CD8-positive, alpha-beta memory T cell (primary cell): ENCODE data around the gene ZNF318. TPM values are rescaled to one million over a fixed set of nuclear protein-coding genes. Genes with fewer than 3 reads are reported as not detected.
"Not testable (repeated sequence)": the region's sequence is repeated elsewhere in the genome, so short reads cannot be mapped to it uniquely, and the experiment has no call there.

ENCODE experiments used
- CTCF ChIA-PET: fragments of 350-600 bp; sonication (Branson Sonifier 250); formaldehyde crosslinking; loops from one replicate; lab custom pipeline; 2021; ENCODE audit warnings: antibody characterized with exemption; lab: Charles Lee
- POLR2A ChIA-PET: fragments of 350-600 bp; sonication (Branson Sonifier 250); formaldehyde crosslinking; loops from one replicate; lab custom pipeline; 2021; ENCODE audit warnings: antibody characterized with exemption; lab: Charles Lee
- DNase-seq, 5 donors: peaks; one replicate each; pipeline versions ENCODE4 v3.0.0 to v3.0.0-alpha.2; 2020 to 2022; ENCODE audit warnings: mixed read lengths in 1 of 5
- H3K27ac ChIP-seq: one replicate; pipeline ENCODE4 v1.7.0; 2013; ENCODE audit warnings: low read depth, mild to moderate bottlenecking, low read length, moderate library complexity
- H3K27me3 ChIP-seq: 2 replicates; pipeline ENCODE4 v1.7.0; 2013; ENCODE audit warnings: low read length, mild to moderate bottlenecking; ENCODE audit not compliant: insufficient read depth, poor library complexity, severe bottlenecking
- H3K36me3 ChIP-seq: 2 replicates; pipeline ENCODE4 v1.7.0; 2013; ENCODE audit warnings: mild to moderate bottlenecking, low read length, moderate library complexity; ENCODE audit not compliant: insufficient read depth
- H3K4me1 ChIP-seq: 2 replicates; pipeline ENCODE4 v1.7.0; 2013; ENCODE audit warnings: mild to moderate bottlenecking, low read length, moderate library complexity; ENCODE audit not compliant: insufficient read depth
- H3K4me3 ChIP-seq: 2 replicates; pipeline ENCODE4 v1.7.0; 2013; ENCODE audit warnings: mild to moderate bottlenecking, low read length
- H3K9me3 ChIP-seq: 2 replicates; pipeline ENCODE4 v1.7.0; 2013; ENCODE audit warnings: mild to moderate bottlenecking, low read length
- H3K27ac Mint-ChIP-seq, 8 donors: one replicate each; pipeline ENCODE4 v1.8.0; 2020 to 2021; ENCODE audit warnings: mixed read lengths in 8 of 8, mild to moderate bottlenecking in 6 of 8, inconsistent platforms in 3 of 8, moderate library complexity in 3 of 8
- H3K27me3 Mint-ChIP-seq, 2 donors: one replicate each; pipeline ENCODE4 v1.8.0; 2020 to 2021; ENCODE audit warnings: mixed read lengths in 2 of 2, mild to moderate bottlenecking in 1 of 2, moderate library complexity in 1 of 2
- H3K36me3 Mint-ChIP-seq, 3 donors: one replicate each; pipeline ENCODE4 v1.8.0; 2020 to 2021; ENCODE audit warnings: mixed read lengths in 3 of 3, inconsistent platforms in 1 of 3, mild to moderate bottlenecking in 1 of 3
- H3K4me1 Mint-ChIP-seq, 3 donors: one replicate each; pipeline ENCODE4 v1.8.0; 2020 to 2021; ENCODE audit warnings: mixed read lengths in 3 of 3, inconsistent platforms in 1 of 3, mild to moderate bottlenecking in 1 of 3
- H3K4me3 Mint-ChIP-seq, 7 donors: one replicate each; pipeline ENCODE4 v1.8.0; 2020 to 2021; ENCODE audit warnings: mixed read lengths in 7 of 7, mild to moderate bottlenecking in 6 of 7, moderate library complexity in 4 of 7, inconsistent platforms in 2 of 7
- H3K9me3 Mint-ChIP-seq, 5 donors: one replicate each; pipeline ENCODE4 v1.8.0; 2020 to 2022; ENCODE audit warnings: mixed read lengths in 5 of 5, mild to moderate bottlenecking in 3 of 5, moderate library complexity in 2 of 5, inconsistent platforms in 1 of 5
- polyA plus RNA-seq: library from polyadenylated mRNA; unstranded; fragments of 300-500 nt; fragmentation: Illumina TruSeq; gene quantifications from one replicate; pipeline ENCODE4 v1.2.3, GENCODE V29; 2021
- total RNA-seq, 2 experiments: library from RNA; stranded (reverse); gene quantifications; one replicate each; pipeline ENCODE4 v1.2.3, GENCODE V29; 2021

Gene ZNF318
- total RNA-seq (10 to 100 TPM; 11.8 to 12.0 TPM), polyA plus RNA-seq (6.4 TPM)

GRCh38 chr6:43369174-43370002 is at the start of gene ZNF318:
Gene ZNF318, minus strand, starts transcription at chr6:43369647. Its CDS starts 282 bp downstream, at chr6:43369365.
- CTCF ChIA-PET = interaction anchor here (0.5 to 2.6 kb wide), 16 partner anchors 8 to 740 kb away, joined by 3 to 23 read pairs (median 4); partner anchors contain the start of genes CRIP3, DNPH1 and TBCC
- Mint-ChIP-seq H3K4me1 (peaks cover 38 to 52% (median 51%) of the 10 kb centered on the region in 3 donors), H3K9me3 (no peaks in the 10 kb centered on the region), H3K4me3 (peak within 1 kb of the TSS; percentile 86 to 96 (median 91)), H3K27me3 (peaks cover 0 to 6% of the 10 kb centered on the region in 2 donors), H3K27ac (peak within 1 kb of the TSS; percentile 95 to 97 (median 96)), H3K36me3 (peaks cover 0 to 17% (median 13%) of the 10 kb centered on the region in 3 donors)
- no peaks in the 10 kb centered on the region for H3K27me3 ChIP-seq
- H3K9me3 ChIP-seq = no peaks in the 10 kb centered on the region
- H3K36me3 ChIP-seq = no peaks in the 10 kb centered on the region
- peak; percentile 91 to 96 (median 93) for DNase-seq
- H3K4me1 ChIP-seq = peaks cover 35% of the 10 kb centered on the region
- peak within 1 kb of the TSS; percentile 83 for H3K27ac ChIP-seq
- POLR2A ChIA-PET = interaction anchor here (0.6 to 2.3 kb wide), 19 partner anchors 10 to 1066 kb away, joined by 3 to 63 read pairs (median 3); partner anchors contain the start of genes ABCC10, CNPY3, CRIP3 and GTPBP2
- H3K4me3 ChIP-seq = peak within 1 kb of the TSS; percentile 94

- Mint-ChIP-seq H3K9me3 (no peaks in the 10 kb centered on the region), H3K4me1 (no peaks in the 10 kb centered on the region), H3K27ac (no peak overlapping the region), H3K36me3 (no peaks in the 10 kb centered on the region), H3K27me3 (peaks cover 2 to 4% of the 10 kb centered on the region in 2 donors), H3K4me3 (no peak overlapping the region)
- Histone ChIP-seq H3K36me3 (no peaks in the 10 kb centered on the region), H3K4me3 (no peak overlapping the region), H3K27me3 (no peaks in the 10 kb centered on the region), H3K9me3 (no peaks in the 10 kb centered on the region), H3K27ac (no peak overlapping the region), H3K4me1 (no peaks in the 10 kb centered on the region)
- POLR2A ChIA-PET = interaction anchor here (0.6 kb wide), 2 partner anchors 42 to 93 kb away, joined by 4 to 5 read pairs; partner anchors contain the start of gene LRRC73
- no peak for DNase-seq
- CTCF ChIA-PET = interaction anchor here (1.4 kb wide), 1 partner anchor 187 kb away, joined by 4 read pairs; the partner anchor contains the start of gene DNPH1
These were observed 47.5 kb upstream of the ZNF318 start for GRCh38 chr6:43416935-43417334.

- not testable (repeated sequence) for H3K4me1 ChIP-seq, H3K27ac Mint-ChIP-seq, H3K36me3 ChIP-seq, DNase-seq, H3K4me1 Mint-ChIP-seq, H3K4me3 Mint-ChIP-seq, H3K27ac ChIP-seq, H3K27me3 Mint-ChIP-seq, H3K4me3 ChIP-seq, H3K36me3 Mint-ChIP-seq, H3K27me3 ChIP-seq, H3K9me3 Mint-ChIP-seq, H3K9me3 ChIP-seq
- POLR2A ChIA-PET = interaction anchor here (0.5 kb wide), 1 partner anchor 1034 kb away, joined by 4 read pairs; no protein-coding TSS in a partner anchor
- CTCF ChIA-PET = interaction anchor here (0.8 kb wide), 1 partner anchor 18 kb away, joined by 3 read pairs; no protein-coding TSS in a partner anchor
These were observed 45.8 kb upstream of the ZNF318 start for GRCh38 chr6:43415275-43415674.

GRCh38 chr6:43413002-43413401 is 43.6 kb upstream of the ZNF318 start:
- no peaks in the 10 kb centered on the region for H3K9me3 Mint-ChIP-seq
- H3K27ac ChIP-seq = no peak overlapping the region
- H3K4me3 Mint-ChIP-seq = no peak overlapping the region
- H3K27me3 ChIP-seq = no peaks in the 10 kb centered on the region
- DNase-seq = no peak
- ChIA-PET CTCF (no interaction called here), POLR2A (no interaction called here)
- peaks cover 0 to 4% (median 0%) of the 10 kb centered on the region in 3 donors for H3K36me3 Mint-ChIP-seq
- peaks cover 5 to 11% of the 10 kb centered on the region in 2 donors for H3K27me3 Mint-ChIP-seq
- no peaks in the 10 kb centered on the region for H3K9me3 ChIP-seq
- no peaks in the 10 kb centered on the region for H3K4me1 Mint-ChIP-seq
- H3K4me3 ChIP-seq = no peak overlapping the region
- H3K27ac Mint-ChIP-seq = no peak overlapping the region
- no peaks in the 10 kb centered on the region for H3K36me3 ChIP-seq
- H3K4me1 ChIP-seq = no peaks in the 10 kb centered on the region

- H3K4me3 ChIP-seq = no peak overlapping the region
- H3K4me1 Mint-ChIP-seq = no peaks in the 10 kb centered on the region
These were observed 43.1 kb upstream of the ZNF318 start for GRCh38 chr6:43412541-43412940.

GRCh38 chr6:43410776-43411175 is 41.3 kb upstream of the ZNF318 start:
- not testable (repeated sequence) for H3K9me3 Mint-ChIP-seq
- H3K27me3 Mint-ChIP-seq = peaks cover 11 to 22% of the 10 kb centered on the region in 2 donors

More at GRCh38 chr6:43412541-43412940, 43.1 kb upstream of the ZNF318 start:
- CTCF ChIA-PET = no interaction called here
- POLR2A ChIA-PET = no interaction called here
- Mint-ChIP-seq H3K27ac (no peak overlapping the region), H3K4me3 (no peak overlapping the region), H3K27me3 (peaks cover 8 to 13% of the 10 kb centered on the region in 2 donors), H3K36me3 (peaks cover 0 to 6% (median 0%) of the 10 kb centered on the region in 3 donors), H3K9me3 (no peaks in the 10 kb centered on the region)
- Histone ChIP-seq H3K4me1 (no peaks in the 10 kb centered on the region), H3K36me3 (no peaks in the 10 kb centered on the region), H3K9me3 (no peaks in the 10 kb centered on the region), H3K27me3 (no peaks in the 10 kb centered on the region), H3K27ac (no peak overlapping the region)
- DNase-seq = no peak

DNA sequence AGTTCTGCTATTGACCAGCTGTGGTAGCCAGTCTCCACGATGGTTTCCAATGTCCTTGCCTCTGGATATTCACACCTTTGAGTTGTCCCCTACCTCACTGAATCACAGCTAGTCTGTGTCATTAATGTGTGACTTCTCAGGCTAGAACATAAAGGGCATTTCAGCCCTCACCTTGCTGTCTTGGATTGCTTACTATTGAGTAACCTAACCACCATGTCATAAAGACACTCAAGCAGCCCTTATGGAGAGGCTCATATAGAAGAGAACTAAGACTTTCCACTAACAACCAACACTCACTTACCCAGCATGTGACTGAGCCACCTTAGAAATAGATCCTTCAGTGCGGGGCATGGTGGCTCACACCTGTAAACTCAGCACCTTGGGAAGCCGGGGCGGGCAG is 38.8 kb upstream of the ZNF318 start:
- no peak overlapping the region for H3K4me3 ChIP-seq
- ChIA-PET POLR2A (no interaction called here), CTCF (no interaction called here)
- H3K36me3 Mint-ChIP-seq = peaks cover 0 to 6% (median 0%) of the 10 kb centered on the region in 3 donors
- no peaks in the 10 kb centered on the region for H3K36me3 ChIP-seq
- peaks cover 11 to 39% of the 10 kb centered on the region in 2 donors for H3K27me3 Mint-ChIP-seq
- H3K4me1 Mint-ChIP-seq = no peaks in the 10 kb centered on the region
- no peak for DNase-seq
- H3K4me3 Mint-ChIP-seq = no peak overlapping the region
- H3K9me3 ChIP-seq = no peaks in the 10 kb centered on the region
- H3K27ac Mint-ChIP-seq = no peak overlapping the region
- no peak overlapping the region for H3K27ac ChIP-seq
- H3K27me3 ChIP-seq = no peaks in the 10 kb centered on the region
- H3K4me1 ChIP-seq = no peaks in the 10 kb centered on the region
- no peaks in the 10 kb centered on the region for H3K9me3 Mint-ChIP-seq

More at GRCh38 chr6:43410776-43411175, 41.3 kb upstream of the ZNF318 start:
- H3K4me3 Mint-ChIP-seq, CTCF ChIA-PET, H3K27ac ChIP-seq, H3K4me1 ChIP-seq, H3K4me1 Mint-ChIP-seq, POLR2A ChIA-PET, DNase-seq, H3K36me3 ChIP-seq, H3K36me3 Mint-ChIP-seq, H3K27ac Mint-ChIP-seq, H3K27me3 ChIP-seq, H3K9me3 ChIP-seq, H3K4me3 ChIP-seq: not testable (repeated sequence)

DNA sequence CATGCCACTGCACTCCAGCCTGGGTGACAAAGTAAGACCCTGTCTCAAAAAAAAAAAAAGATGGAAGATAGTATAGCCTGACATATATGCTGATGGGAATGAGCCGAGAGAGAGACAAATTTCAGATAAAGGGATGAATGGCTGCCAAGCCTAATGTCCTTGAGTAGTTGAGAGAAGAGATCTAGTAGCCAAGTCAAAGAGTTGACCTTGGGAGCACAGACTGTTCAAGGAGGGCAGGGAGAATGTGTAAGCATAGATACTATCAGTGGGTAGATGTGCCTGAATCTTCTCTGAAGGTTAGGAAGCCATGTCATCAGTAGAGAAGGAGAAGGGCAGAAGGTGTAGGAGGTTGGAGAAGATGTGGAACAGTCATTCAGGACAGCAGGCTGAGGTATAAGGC is 37.8 kb upstream of the ZNF318 start:
- CTCF ChIA-PET = no interaction called here
- H3K4me1 Mint-ChIP-seq = no peaks in the 10 kb centered on the region

More for the DNA sequence above, 37.8 kb upstream of the ZNF318 start:
- POLR2A ChIA-PET = no interaction called here
- no peaks in the 10 kb centered on the region for H3K27me3 ChIP-seq
- H3K4me3 ChIP-seq = no peak overlapping the region
- no peaks in the 10 kb centered on the region for H3K4me1 ChIP-seq
- peak overlapping the region in 1 of 8 donors; percentile 32 for H3K27ac Mint-ChIP-seq
- no peak overlapping the region for H3K27ac ChIP-seq
- H3K9me3 ChIP-seq = no peaks in the 10 kb centered on the region
- peaks cover 0 to 6% (median 0%) of the 10 kb centered on the region in 3 donors for H3K36me3 Mint-ChIP-seq
- no peaks in the 10 kb centered on the region for H3K36me3 ChIP-seq
- no peak for DNase-seq
- H3K4me3 Mint-ChIP-seq = no peak overlapping the region
- H3K27me3 Mint-ChIP-seq = peaks cover 11 to 38% of the 10 kb centered on the region in 2 donors
- no peaks in the 10 kb centered on the region for H3K9me3 Mint-ChIP-seq
